Measurements from ENCODE around the gene NSMCE1. TPM values are rescaled to one million over a fixed set of nuclear protein-coding genes. Genes with fewer than 3 reads are reported as not detected.

NSMCE1 gene, protein sequence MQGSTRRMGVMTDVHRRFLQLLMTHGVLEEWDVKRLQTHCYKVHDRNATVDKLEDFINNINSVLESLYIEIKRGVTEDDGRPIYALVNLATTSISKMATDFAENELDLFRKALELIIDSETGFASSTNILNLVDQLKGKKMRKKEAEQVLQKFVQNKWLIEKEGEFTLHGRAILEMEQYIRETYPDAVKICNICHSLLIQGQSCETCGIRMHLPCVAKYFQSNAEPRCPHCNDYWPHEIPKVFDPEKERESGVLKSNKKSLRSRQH
- total RNA-seq, result 10 to 100 TPM; 27.3 to 36.8 (median 29.3) TPM
- 40.1 TPM for polyA plus RNA-seq
- long read RNA-seq, donor 1, transcript NSMCE1-201 (8 exons, 1,067 nt), result major isoform, 11 of 14 reads
- long read RNA-seq, donor 1, partial matches to known transcripts, result 1 of 14 reads
- long read RNA-seq, donor 1, other reads (novel, unspliced or antisense), result 2 of 14 reads
- long read RNA-seq, donor 2, partial matches to known transcripts, result 1 of 7 reads
- long read RNA-seq, donor 2, other reads (novel, unspliced or antisense), result 2 of 7 reads
- long read RNA-seq, donor 3, transcript NSMCE1-201 (8 exons, 1,067 nt), result major isoform, 16 of 19 reads
- long read RNA-seq, donor 3, partial matches to known transcripts, result 0 of 19 reads
- long read RNA-seq, donor 3, other reads (novel, unspliced or antisense), result 3 of 19 reads
- long read RNA-seq, donor 4, transcript NSMCE1-201 (8 exons, 1,067 nt), result major isoform, 9 of 10 reads
- long read RNA-seq, donor 4, partial matches to known transcripts, result 0 of 10 reads
- long read RNA-seq, donor 4, other reads (novel, unspliced or antisense), result 1 of 10 reads

DNA sequence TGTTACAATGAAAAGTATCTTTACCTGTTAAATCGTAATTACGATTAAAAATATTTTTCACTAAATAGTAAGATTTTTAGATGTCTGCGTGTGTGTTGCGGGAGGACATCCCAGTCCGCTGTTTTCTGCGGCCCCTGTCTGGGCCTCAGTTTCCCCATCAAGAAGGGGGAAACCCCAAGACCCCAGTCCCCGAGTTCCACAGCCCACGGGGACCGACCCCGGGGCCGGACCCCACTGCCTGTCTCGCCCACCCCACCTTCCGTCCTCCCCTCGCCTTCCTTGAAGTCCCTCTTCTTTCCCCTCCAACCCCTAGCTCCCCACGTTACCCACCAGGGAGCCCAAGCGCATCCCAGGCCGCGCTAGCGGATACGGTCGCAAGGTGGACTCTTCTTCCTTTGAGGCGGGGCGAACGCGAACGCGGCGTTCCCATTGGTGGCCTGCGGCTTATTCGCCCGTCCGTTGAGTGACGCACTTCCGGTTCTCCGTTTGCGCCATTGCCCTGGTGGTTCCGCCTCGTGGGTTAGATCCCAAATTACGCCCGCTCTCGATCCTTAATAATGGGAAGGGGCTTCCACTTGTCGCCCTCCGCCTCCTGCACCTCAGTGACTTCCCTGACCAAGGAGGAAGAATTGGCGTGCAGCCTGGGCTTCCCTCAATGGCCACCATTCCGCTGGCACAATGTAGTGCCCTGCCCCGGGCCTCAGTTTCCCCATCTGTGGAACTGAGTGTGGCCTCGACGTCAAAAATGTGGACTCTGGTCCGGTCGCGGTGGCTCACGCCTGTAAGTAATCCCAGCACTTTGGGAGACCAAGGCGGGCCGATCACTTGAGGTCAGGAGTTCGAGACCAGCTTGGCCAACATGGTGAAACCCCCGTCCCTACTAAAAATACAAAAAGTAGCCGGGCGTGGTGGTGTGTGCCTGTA lies at the start of gene NSMCE1:
Gene NSMCE1 (minus strand): TSS at position 397 of the 924 bp plus-strand sequence. CDS start 11,202 bp downstream, outside the sequence.
- Histone ChIP-seq H3K27me3 (ENCODE audit: control insufficient read depth, insufficient read depth) (no peaks in the 10 kb centered on the region), H3K4me3 (ENCODE audit: low read length) (peak within 1 kb of the TSS; percentile 64), H3K4me1 (ENCODE audit: control insufficient read depth, insufficient read depth, low read length) (peaks cover 6% of the 10 kb centered on the region), H3K9me3 (ENCODE audit: control insufficient read depth, low read length) (no peaks in the 10 kb centered on the region), H3K27ac (ENCODE audit: low read length) (peak within 1 kb of the TSS; percentile 80)
- intact Hi-C loops (cut with DNase I), result loop anchor here in 1 of 4 donors (5.0 kb wide), 1 partner anchor 36 kb away; no protein-coding TSS in a partner anchor
- ATAC-seq (peak; percentile 99), DNase-seq (peak; percentile 99)
- WGBS, result 9% methylated on average over 58 of the region's 58 CpGs

DNA sequence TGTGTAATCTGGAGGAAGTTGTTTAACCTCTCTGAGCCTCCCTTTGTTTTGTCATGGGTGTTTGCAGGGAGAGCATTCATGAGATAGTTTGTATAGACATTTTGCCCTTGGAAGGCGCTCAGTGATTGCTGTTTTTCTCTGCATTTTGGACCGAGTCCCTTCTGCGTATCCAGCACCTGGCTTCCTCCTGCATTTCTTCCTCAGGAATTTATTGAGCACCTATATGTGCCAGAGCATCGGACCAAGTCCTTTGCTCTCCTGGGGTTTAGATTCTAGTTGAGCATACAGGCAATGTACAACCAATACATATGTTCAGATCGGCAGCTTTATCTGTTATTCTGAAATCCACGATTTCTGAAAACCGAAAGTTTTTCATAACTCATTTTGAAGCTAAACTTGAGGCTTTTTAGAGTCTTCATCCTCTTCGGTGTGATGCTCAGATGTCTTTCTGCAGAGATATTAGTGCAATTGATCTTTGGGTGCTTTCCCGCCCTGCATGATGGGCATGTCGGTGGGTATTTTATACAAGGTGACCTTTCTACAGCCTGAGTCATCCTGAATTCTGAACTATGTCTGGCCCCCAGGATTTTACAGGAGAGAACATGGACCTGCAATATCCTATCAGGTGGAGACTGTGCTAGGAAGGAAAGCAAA lies 49.3 kb upstream of the NSMCE1 start:
- no peaks in the 10 kb centered on the region for H3K27me3 ChIP-seq (ENCODE audit: control insufficient read depth, insufficient read depth)
- no peak overlapping the region for H3K4me3 ChIP-seq (ENCODE audit: low read length)
- ATAC-seq (no peak), DNase-seq (no peak)
- peak overlapping the region; percentile 48 for H3K27ac ChIP-seq (ENCODE audit: low read length)
- 76% methylated on average over 10 of the region's 10 CpGs for WGBS
- peaks cover 18% of the 10 kb centered on the region for H3K4me1 ChIP-seq (ENCODE audit: control insufficient read depth, insufficient read depth, low read length)
- H3K9me3 ChIP-seq (ENCODE audit: control insufficient read depth, low read length), result no peaks in the 10 kb centered on the region
- intact Hi-C loops (cut with DNase I), result loop anchor here in 2 of 4 donors (10.0 kb wide), 2 partner anchors 63 to 83 kb away; no protein-coding TSS in a partner anchor

DNA sequence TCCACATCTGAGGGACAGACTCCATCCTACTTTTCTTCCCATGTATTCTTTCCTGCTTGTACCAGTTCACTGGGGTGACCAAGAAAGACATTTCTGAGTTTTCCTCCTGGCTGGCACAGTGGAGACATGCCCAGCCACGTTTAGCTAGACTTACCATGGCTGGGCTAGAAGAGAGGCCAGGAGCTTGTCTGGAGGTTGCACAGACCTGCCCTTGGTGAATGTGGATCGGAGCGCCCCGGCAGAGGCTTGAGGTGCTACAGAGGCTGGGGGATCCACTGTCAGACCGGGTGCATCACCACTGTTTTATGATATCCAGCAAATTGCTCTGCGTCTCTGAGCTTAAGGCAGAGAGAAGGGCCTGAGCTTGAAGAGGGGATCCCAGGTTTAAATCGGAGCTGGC lies 48.7 kb upstream of the NSMCE1 start:
- intact Hi-C loops (cut with DNase I), result loop anchor here in 2 of 4 donors (10.0 kb wide), 2 partner anchors 63 to 83 kb away; no protein-coding TSS in a partner anchor
- Histone ChIP-seq H3K9me3 (ENCODE audit: control insufficient read depth, low read length) (no peaks in the 10 kb centered on the region), H3K4me1 (ENCODE audit: control insufficient read depth, insufficient read depth, low read length) (peaks cover 18% of the 10 kb centered on the region), H3K27me3 (ENCODE audit: control insufficient read depth, insufficient read depth) (no peaks in the 10 kb centered on the region), H3K27ac (ENCODE audit: low read length) (peak overlapping the region; percentile 36), H3K4me3 (ENCODE audit: low read length) (no peak overlapping the region)
- DNase-seq, result no peak
- WGBS, result 59% methylated on average over 7 of the region's 7 CpGs
- ATAC-seq, result no peak

GRCh38 chr16:27316038-27316680 lies 47.6 kb upstream of the NSMCE1 start:
- Histone ChIP-seq H3K27me3 (ENCODE audit: control insufficient read depth, insufficient read depth) (no peaks in the 10 kb centered on the region), H3K9me3 (ENCODE audit: control insufficient read depth, low read length) (no peaks in the 10 kb centered on the region), H3K4me1 (ENCODE audit: control insufficient read depth, insufficient read depth, low read length) (peaks cover 18% of the 10 kb centered on the region), H3K27ac (ENCODE audit: low read length) (peak overlapping the region; percentile 70), H3K4me3 (ENCODE audit: low read length) (peak overlapping the region; percentile 42)
- no peak for ATAC-seq
- DNase-seq, result no peak
- intact Hi-C loops (cut with DNase I), result loop anchor here in 2 of 4 donors (10.0 kb wide), 2 partner anchors 61 to 81 kb away; no protein-coding TSS in a partner anchor
- 57% methylated on average over 8 of the region's 8 CpGs for WGBS

DNA sequence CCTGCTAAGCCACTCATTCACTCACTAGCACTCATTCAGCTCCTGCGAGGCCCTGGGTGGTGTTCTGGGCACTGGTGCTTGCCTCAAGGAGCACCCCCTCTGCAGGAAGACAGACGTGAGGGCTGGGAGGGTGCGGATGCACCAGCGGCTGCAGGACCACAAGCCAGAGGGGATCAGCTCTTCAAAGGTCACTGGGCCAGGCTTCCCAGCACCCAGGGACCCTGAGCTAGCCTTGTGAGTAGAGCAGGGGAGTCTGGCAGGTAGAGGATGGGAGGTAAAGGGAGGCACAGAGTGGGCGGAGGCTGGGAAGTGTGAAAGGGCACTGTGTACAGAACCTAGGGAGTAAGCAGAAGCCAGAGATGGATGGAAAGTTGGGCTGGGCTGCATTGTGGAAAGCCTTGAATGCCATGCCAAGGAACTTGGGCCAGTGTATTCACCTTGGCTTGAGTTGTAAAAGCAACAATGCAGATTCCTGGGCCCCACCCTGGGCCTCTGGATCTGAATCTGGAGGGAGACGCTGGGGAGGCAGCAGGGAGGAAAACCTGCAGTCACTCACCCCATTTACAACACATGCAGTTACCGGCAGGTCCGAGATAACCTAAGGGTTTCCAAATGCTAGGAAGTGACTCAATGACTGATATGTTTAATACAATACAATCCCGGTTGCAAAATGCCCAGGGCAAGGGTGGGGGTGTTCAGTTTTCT lies 46.9 kb upstream of the NSMCE1 start:
- peaks cover 17% of the 10 kb centered on the region for H3K4me1 ChIP-seq (ENCODE audit: control insufficient read depth, insufficient read depth, low read length)
- peak; percentile 67 to 81 for ATAC-seq
- no peaks in the 10 kb centered on the region for H3K27me3 ChIP-seq (ENCODE audit: control insufficient read depth, insufficient read depth)
- H3K9me3 ChIP-seq (ENCODE audit: control insufficient read depth, low read length), result no peaks in the 10 kb centered on the region
- peak; percentile 78 to 86 (median 86) for DNase-seq
- intact Hi-C loops (cut with DNase I), result loop anchor here in 2 of 4 donors (10.0 kb wide), 2 partner anchors 61 to 81 kb away; no protein-coding TSS in a partner anchor
- 22% methylated on average over 9 of the region's 9 CpGs for WGBS
- peak overlapping the region; percentile 92 for H3K27ac ChIP-seq (ENCODE audit: low read length)
- H3K4me3 ChIP-seq (ENCODE audit: low read length), result peak overlapping the region; percentile 87

- peak overlapping the region; percentile 87 for H3K4me3 ChIP-seq (ENCODE audit: low read length)
- ATAC-seq, result no peak
- H3K27ac ChIP-seq (ENCODE audit: low read length), result peak overlapping the region; percentile 92
- WGBS, result 65% methylated on average over 2 of the region's 2 CpGs
- intact Hi-C loops (cut with DNase I), result loop anchor here in 2 of 4 donors (10.0 kb wide), 2 partner anchors 60 to 80 kb away; no protein-coding TSS in a partner anchor
- H3K4me1 ChIP-seq (ENCODE audit: control insufficient read depth, insufficient read depth, low read length), result peaks cover 17% of the 10 kb centered on the region
- H3K9me3 ChIP-seq (ENCODE audit: control insufficient read depth, low read length), result no peaks in the 10 kb centered on the region
- DNase-seq, result no peak
- H3K27me3 ChIP-seq (ENCODE audit: control insufficient read depth, insufficient read depth), result no peaks in the 10 kb centered on the region
Observed at GRCh38 chr16:27314986-27315332, 46.4 kb upstream of the NSMCE1 start.

GRCh38 chr16:27314161-27314723 lies 45.7 kb upstream of the NSMCE1 start:
- under 1% methylated on average over 39 of the region's 39 CpGs for WGBS
- ATAC-seq (peak; percentile 60 to 77), DNase-seq (peak; percentile 81 to 88 (median 86))
- Histone ChIP-seq H3K4me1 (ENCODE audit: control insufficient read depth, insufficient read depth, low read length) (peaks cover 17% of the 10 kb centered on the region), H3K4me3 (ENCODE audit: low read length) (peak overlapping the region; percentile 87), H3K27me3 (ENCODE audit: control insufficient read depth, insufficient read depth) (no peaks in the 10 kb centered on the region), H3K27ac (ENCODE audit: low read length) (peak overlapping the region; percentile 77), H3K9me3 (ENCODE audit: control insufficient read depth, low read length) (no peaks in the 10 kb centered on the region)
- intact Hi-C loops (cut with DNase I), result loop anchor here in 2 of 4 donors (10.0 kb wide), 2 partner anchors 59 to 79 kb away; no protein-coding TSS in a partner anchor

DNA sequence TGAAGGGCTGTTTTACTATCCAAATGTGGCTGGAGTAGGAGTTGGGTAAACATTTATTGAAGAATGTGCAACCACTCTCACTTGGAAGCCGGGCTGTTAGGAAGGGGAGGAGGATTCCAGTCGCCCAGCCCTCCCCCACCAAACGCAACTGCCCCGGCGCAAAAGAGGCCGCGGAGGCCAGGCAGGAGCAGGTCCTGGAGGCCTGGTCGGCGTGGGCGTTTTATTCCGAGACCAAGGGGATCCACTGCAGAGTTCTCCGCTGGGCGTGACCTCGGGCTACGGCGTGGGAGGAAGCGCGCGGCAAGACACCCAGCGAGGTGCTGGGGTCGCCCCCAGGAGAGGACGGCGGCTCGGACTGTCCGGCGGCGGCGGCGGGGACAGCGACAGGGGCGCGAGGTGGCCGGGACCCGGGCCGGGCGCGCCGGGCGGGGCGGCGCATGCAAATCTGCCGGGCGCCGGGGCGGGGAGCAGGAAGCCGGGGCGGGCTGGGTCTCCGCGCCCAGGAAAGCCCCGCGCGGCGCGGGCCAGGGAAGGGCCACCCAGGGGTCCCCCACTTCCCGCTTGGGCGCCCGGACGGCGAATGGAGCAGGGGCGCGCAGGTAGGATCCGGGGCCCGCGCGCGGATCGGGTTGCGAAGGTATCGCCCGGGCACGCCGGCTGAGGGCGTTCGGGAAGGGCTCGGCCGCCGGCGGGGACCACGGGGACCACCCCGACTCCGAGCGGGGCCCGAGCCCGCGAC lies 45.0 kb upstream of the NSMCE1 start, which contains the start of gene IL4R:
Gene IL4R (plus strand): TSS at position 553 of the 739 bp plus-strand sequence. CDS start 26,230 bp downstream, outside the sequence.
- Histone ChIP-seq H3K27me3 (ENCODE audit: control insufficient read depth, insufficient read depth) (no peaks in the 10 kb centered on the region), H3K27ac (ENCODE audit: low read length) (peak within 1 kb of the TSS; percentile 77), H3K4me3 (ENCODE audit: low read length) (peak within 1 kb of the TSS; percentile 87), H3K4me1 (ENCODE audit: control insufficient read depth, insufficient read depth, low read length) (peaks cover 16% of the 10 kb centered on the region), H3K9me3 (ENCODE audit: control insufficient read depth, low read length) (no peaks in the 10 kb centered on the region)
- WGBS, result under 1% methylated on average over 85 of the region's 85 CpGs
- intact Hi-C loops (cut with DNase I), result loop anchor here in 2 of 4 donors (10.0 kb wide), 2 partner anchors 59 to 79 kb away; no protein-coding TSS in a partner anchor
- ATAC-seq (peak; percentile 33 to 59), DNase-seq (peak; percentile 90 to 94 (median 90))

All from right cardiac atrium (tissue), 5 donors.